PFSK-1 (cell line): ENCODE data around the gene STXBP5L.

Source experiments
- FOXP2 ChIP-seq: optimal IDR thresholded peaks from 2 replicates; pipeline ENCODE3; 2011; ENCODE audit warnings: borderline replicate concordance, control low read depth, inconsistent platforms; ENCODE audit not compliant: insufficient read depth; ENCODE audit errors: extremely low read length, extremely low read depth
- POLR2AphosphoS5 ChIP-seq: IDR thresholded peaks from 2 replicates; pipeline ENCODE4 v1.6.1; 2012; ENCODE audit warnings: low read depth, mild to moderate bottlenecking, control low read depth, low read length, moderate library complexity
- REST ChIP-seq, 2 experiments: IDR thresholded peaks; 2 replicates each; pipeline versions ENCODE4 v1.6.1 to v1.8.0; 2011 to 2012; ENCODE audit warnings: low read depth in 2 of 2, low read length in 2 of 2, control low read depth in 1 of 2, inconsistent platforms in 1 of 2, mild to moderate bottlenecking in 1 of 2, moderate library complexity in 1 of 2; ENCODE audit not compliant: insufficient read depth in 1 of 2
- SIN3A ChIP-seq: IDR thresholded peaks from 2 replicates; pipeline ENCODE4 v1.6.1; 2012; ENCODE audit warnings: mild to moderate bottlenecking, low read length, moderate library complexity, borderline replicate concordance; ENCODE audit not compliant: insufficient read depth
- TAF1 ChIP-seq: IDR thresholded peaks from 2 replicates; pipeline ENCODE4 v1.6.1; 2012; ENCODE audit warnings: low read length, control low read depth, borderline replicate concordance; ENCODE audit not compliant: insufficient read depth

The STXBP5L gene

GRCh38 chr3:121165397-121165837, 257.4 kb downstream of the STXBP5L start:
- TF ChIP-seq SIN3A (no peak), REST (IDR thresholded peaks at IDR 0.05; ENCODE audit: insufficient read depth in 1 of 2, low read depth in 2 of 2, low read length in 2 of 2) (no peak), TAF1 (no peak), POLR2AphosphoS5 (no peak), FOXP2 (no peak)

- TF ChIP-seq FOXP2 (no peak), SIN3A (no peak), TAF1 (no peak), POLR2AphosphoS5 (no peak), REST (IDR thresholded peaks at IDR 0.05; ENCODE audit: insufficient read depth in 1 of 2, low read depth in 2 of 2, low read length in 2 of 2) (no peak)
These were observed 259.6 kb downstream of the STXBP5L start for GRCh38 chr3:121167374-121168139.

- TF ChIP-seq FOXP2 (no peak), SIN3A (no peak), POLR2AphosphoS5 (no peak), TAF1 (no peak), REST (IDR thresholded peaks at IDR 0.05; ENCODE audit: insufficient read depth in 1 of 2, low read depth in 2 of 2, low read length in 2 of 2) (no peak)
These were observed 267.1 kb downstream of the STXBP5L start for GRCh38 chr3:121175083-121175482.

- TF ChIP-seq SIN3A (no peak), TAF1 (no peak), FOXP2 (no peak), POLR2AphosphoS5 (no peak), REST (IDR thresholded peaks at IDR 0.05; ENCODE audit: insufficient read depth in 1 of 2, low read depth in 2 of 2, low read length in 2 of 2) (no peak)
These were observed 294.6 kb downstream of the STXBP5L start for GRCh38 chr3:121202573-121202972.

- TF ChIP-seq FOXP2 (no peak), POLR2AphosphoS5 (no peak), REST (IDR thresholded peaks at IDR 0.05; ENCODE audit: insufficient read depth in 1 of 2, low read depth in 2 of 2, low read length in 2 of 2) (no peak), SIN3A (no peak), TAF1 (no peak)
These were observed 315.1 kb downstream of the STXBP5L start for GRCh38 chr3:121223116-121223515.
